IPS DF 4.7 (cell line): ENCODE measurements around the gene CCR1.
"Not testable (repeated sequence)": the region's sequence is repeated elsewhere in the genome, so short reads cannot be mapped to it uniquely, and the experiment has no call there.

Experiments used
- DNase-seq: peaks from one replicate; pipeline ENCODE4 v3.0.0-alpha.2; 2013; ENCODE audit warnings: low spot score; ENCODE audit errors: extremely low read depth

The CCR1 gene

DNA sequence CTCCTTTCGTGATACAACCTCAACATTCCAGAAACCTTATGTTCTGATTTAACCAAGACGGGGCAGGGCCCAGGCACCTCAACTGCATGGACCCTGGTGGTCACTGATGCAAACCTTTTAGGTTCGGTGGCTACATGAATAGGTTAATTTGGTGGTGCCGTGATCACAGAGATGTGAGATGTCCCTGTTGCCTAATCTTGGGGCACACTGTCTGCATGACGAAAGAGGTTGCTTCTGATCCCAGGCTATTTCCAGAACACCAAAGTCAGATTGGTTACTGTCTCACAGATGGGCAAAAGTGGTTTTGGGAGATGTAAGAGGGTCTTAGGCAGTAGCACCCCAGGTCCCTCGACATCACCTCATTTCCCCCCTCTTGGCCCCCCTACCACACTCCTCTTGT, 4.0 kb upstream of the CCR1 start:
- no peak for DNase-seq

GRCh38 chr3:46209746-46210470, 1.8 kb upstream of the CCR1 start:
- no peak for DNase-seq

- DNase-seq = no peak
Observed at GRCh38 chr3:46209053-46209452, 940 bp upstream of the CCR1 start.

DNA sequence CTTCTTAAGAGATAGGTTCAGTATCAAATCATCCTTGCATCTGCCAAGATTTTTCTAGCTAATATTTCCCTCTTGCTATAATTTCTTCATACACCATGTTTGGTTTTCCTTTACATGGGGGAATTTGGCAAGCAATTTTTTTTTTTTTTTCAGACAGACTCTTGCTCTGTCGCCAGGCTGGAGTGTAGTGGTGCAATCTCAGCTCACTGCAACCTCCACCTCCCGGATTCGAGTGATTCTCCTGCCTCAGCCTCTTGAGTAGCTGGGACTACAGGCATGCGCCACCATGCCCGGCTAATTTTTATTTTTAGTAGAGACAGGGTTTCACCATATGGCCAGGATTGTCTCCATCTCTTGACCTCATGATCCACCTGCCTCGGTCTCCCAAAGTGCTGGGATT, 599 bp downstream of the CCR1 start:
- DNase-seq = not testable (repeated sequence)

- no peak for DNase-seq
Observed at GRCh38 chr3:46206282-46207015, 1.7 kb downstream of the CCR1 start.

- DNase-seq = no peak
Observed at GRCh38 chr3:46205286-46205960, 2.7 kb downstream of the CCR1 start.

- DNase-seq = no peak
Observed at GRCh38 chr3:46203681-46204080, 4.4 kb downstream of the CCR1 start.

DNA sequence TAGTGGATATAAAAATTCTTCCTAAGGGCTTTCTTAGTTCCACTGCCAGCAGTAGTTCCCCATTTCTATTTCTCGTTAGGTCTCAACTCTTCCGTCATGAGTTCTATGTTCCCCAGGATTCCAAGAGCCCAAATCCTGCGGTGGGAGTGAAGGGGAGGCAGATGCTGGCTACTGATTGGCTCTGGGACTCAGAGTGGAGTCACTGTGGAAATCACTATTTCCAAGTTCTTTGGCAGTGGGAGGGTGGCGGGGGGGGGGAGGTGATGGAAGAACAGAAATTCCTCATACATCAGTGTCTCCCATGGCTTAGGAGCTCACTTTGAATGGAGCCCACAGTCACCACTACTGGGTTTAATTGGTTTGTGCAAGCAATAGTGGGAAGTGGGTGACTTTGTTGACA, 5.6 kb downstream of the CCR1 start:
- no peak for DNase-seq

- no peak for DNase-seq
Observed at GRCh38 chr3:46200790-46201189, 7.3 kb downstream of the CCR1 start.

- no peak for DNase-seq
Observed at GRCh38 chr3:46200211-46200610, 7.9 kb downstream of the CCR1 start.

GRCh38 chr3:46196261-46196957, 11.7 kb downstream of the CCR1 start:
- DNase-seq = no peak

GRCh38 chr3:46194868-46195553, 13.1 kb downstream of the CCR1 start:
- no peak for DNase-seq

DNA sequence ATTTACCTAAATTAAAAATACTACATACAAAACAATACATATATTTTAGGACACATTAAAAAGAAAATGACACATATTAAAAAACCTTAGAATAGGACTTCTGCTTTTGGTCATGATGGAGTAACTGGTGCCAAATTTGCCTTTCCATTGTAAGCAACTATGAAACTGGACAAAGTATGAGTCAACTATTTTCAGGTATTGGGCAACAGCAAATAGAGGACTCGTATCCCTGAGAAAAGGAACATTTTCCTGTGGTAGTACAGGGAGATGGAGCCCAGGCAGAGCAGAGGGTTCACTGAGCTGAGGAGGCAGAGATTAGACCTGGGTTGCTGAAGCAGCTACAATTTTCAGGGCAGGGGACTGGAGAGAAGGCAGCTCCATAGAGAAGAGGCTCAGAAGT, 14.7 kb downstream of the CCR1 start:
- DNase-seq = no peak

DNA sequence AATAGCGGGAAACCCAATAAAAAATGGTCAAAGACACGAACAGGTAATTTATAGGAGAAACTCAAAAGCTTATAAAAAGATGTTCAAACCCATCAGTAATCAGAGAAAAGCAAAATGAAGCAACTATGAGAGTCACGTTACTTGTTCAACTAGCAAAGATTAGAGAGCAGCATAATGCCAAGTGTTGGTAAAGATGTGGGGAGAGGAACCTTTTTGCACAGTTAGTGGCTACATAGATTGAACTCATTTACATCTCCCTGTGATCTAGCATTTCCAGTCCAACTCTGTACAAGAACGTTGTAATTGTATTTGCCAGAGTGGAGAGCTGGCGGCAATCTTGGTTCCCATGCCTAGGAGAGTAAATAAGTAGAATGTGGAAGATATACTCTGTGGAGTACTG, 15.2 kb downstream of the CCR1 start:
- no peak for DNase-seq

DNA sequence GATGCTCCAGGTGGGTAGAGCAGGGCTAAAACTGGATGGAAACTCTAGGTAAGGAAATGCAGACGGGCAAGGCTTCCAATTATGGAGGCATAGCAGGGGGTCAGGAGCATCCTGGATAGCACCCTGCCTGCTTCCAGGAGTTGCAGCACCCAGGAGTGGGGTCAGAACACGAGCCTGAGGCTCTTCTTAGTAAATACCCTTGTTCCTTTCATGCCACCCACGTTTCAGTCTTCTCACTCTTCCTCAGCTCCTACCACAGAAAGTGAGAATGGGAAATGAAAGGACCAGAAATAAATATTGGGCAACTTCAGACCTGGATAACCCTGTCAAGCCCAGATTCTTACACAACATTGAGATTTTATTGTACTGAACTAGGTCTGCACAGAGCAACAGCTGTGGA, 16.4 kb downstream of the CCR1 start:
- no peak for DNase-seq

- no peak for DNase-seq
Observed at GRCh38 chr3:46188708-46189107, 19.4 kb downstream of the CCR1 start.

DNA sequence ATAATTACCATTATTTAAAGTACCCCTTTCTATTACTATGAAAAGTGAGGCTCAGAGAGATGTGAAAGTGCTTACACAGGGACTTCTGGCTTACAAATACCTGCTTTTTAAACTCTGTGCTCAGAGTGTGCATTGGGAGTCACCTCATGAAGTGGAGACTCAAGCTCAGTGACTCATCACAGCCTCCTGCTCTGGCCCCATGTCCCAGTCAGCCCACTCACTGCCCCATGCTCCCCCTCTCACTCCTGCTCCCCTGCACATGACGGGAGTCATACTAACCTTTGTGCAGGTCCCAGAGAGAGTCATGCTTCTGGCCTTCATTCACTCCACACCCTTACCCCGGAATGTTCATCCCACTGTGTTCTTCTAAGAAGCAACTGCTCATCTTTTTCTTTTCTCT, 20.2 kb downstream of the CCR1 start:
- no peak for DNase-seq

DNA sequence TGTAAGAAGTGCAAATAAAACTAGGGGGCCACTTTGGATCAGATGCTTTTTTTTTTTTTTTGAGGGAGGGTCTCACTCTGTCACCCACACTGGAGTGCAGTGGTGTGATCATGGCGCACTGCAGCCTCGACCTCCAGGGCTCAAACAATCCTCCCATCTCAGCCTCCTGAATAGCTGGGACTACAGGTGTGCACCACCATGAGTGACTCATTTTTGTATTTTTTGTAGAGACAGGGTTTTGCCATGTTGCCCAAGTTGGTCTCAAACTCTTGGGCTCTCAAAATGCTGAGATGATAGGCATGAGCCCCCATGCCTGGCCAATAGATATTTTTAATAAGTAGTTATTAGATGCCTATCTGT, 20.8 kb downstream of the CCR1 start:
- DNase-seq = no peak

DNA sequence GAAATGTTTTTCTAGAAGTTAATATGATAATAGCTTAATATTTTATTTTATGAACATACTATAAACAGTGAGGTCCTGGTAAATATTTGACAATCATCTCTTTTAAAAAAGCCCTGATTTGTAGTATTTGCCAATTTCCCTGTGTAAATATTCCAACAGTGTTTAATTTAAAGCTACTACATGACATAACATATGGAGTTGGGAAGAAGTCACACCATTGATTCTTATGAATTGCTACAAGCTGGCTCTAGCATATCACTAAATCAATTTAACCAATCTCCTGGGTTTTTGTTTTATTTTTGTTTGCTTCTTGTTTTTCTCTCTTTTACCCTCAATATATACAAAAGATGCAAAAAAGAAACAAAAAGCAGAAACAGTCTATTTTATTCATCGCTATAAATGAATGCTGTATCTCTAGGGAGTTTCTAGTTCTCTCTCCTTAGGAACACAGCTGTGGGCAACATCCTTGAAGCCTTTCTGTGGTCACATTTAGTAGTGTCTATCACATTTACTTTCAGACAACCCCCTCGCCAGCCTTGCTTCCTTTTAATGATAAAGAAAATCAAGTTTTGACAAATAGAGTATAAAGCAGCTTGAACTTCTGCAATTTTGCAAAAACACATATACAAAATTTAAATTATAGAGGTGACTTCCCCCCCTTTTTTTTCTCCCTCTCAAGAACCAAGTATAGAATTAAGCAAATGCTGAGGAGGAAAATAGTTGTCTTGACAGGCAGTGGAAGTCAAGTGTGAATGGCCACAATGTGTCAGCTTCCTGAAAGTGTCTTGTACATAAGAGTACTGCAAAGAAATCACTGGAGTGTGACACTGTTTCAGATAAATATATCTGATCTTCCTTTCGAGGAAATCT, 21.4 kb downstream of the CCR1 start:
- DNase-seq = no peak

DNA sequence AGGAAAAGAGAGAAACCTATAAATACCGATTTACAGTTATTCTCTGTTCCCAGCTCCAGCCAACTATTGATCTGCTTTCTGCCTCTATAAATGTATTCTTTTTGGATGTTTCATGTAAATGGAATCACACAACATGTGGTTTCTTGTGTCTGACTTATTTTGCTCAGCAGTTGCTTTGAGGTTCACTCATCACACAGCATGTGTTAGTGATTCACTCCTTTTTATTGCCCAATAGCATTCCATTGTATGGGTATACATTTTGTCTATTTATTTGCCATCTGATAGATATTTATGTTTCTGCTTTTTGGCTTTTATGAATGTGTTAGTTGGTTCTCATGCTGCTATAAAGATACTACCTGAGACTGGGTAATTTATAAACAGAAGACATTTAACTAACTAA, 23.6 kb downstream of the CCR1 start:
- no peak for DNase-seq
